ENCODE results near the gene SLC13A2. TPM values are rescaled to one million over a fixed set of nuclear protein-coding genes. Genes with fewer than 3 reads are reported as not detected.
"Not testable (repeated sequence)": the region's sequence is repeated elsewhere in the genome, so short reads cannot be mapped to it uniquely, and the experiment has no call there.

The SLC13A2 gene
- total RNA-seq, 2 donors from 2014 or later: 1.8 TPM; not detected in 1

DNA sequence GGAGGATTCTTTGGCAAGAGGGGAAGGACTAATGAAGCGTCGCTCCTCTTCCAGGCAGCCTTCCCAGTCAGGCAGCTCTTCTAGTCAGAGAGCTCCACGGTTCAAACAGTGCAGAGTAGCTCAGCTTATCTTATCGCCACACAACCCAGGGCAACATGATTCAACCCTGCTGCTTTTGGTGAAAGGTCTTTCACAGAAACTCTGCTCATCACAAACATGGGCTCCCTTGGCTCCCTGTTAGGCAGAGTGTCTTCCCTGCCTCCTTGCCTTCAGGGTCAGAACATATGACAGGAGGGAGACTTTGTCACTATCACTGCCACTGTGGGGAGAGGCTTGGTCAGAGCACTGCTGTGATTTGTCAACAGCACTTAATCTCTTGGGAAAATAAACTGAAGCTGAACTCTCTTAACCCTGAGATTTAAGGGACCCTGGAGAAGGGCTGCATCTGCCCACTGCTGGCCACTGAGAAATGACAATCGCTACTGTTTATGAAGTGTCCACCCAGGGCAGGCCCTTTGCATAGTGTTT is 6.9 kb upstream of the SLC13A2 start:
- ATAC-seq: no peak
- H3K36me3 ChIP-seq (replicated peaks in 1 of 2; ENCODE audit: insufficient read depth in 1 of 2, low read depth in 2 of 2): no peaks in the 10 kb centered on the region
- no peak for DNase-seq
- WGBS, 2 donors: 25 to 44% methylated on average over 2 to 5 of the region's 5 CpGs
- H3K4me3 ChIP-seq: no peak overlapping the region
- H3K27me3 ChIP-seq: no peaks in the 10 kb centered on the region
- no peak overlapping the region for H3K27ac ChIP-seq
- intact Hi-C loops (cut with DNase I): no loop called here
- peaks cover 8% of the 10 kb centered on the region for H3K4me1 ChIP-seq
- TF ChIP-seq, protein P1, sequence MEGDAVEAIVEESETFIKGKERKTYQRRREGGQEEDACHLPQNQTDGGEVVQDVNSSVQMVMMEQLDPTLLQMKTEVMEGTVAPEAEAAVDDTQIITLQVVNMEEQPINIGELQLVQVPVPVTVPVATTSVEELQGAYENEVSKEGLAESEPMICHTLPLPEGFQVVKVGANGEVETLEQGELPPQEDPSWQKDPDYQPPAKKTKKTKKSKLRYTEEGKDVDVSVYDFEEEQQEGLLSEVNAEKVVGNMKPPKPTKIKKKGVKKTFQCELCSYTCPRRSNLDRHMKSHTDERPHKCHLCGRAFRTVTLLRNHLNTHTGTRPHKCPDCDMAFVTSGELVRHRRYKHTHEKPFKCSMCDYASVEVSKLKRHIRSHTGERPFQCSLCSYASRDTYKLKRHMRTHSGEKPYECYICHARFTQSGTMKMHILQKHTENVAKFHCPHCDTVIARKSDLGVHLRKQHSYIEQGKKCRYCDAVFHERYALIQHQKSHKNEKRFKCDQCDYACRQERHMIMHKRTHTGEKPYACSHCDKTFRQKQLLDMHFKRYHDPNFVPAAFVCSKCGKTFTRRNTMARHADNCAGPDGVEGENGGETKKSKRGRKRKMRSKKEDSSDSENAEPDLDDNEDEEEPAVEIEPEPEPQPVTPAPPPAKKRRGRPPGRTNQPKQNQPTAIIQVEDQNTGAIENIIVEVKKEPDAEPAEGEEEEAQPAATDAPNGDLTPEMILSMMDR (IDR thresholded peaks at IDR 0.05): no peak
- no peak for TF ChIP-seq POLR2A (IDR thresholded peaks at IDR 0.05)
- H3K9me3 ChIP-seq: no peaks in the 10 kb centered on the region

DNA sequence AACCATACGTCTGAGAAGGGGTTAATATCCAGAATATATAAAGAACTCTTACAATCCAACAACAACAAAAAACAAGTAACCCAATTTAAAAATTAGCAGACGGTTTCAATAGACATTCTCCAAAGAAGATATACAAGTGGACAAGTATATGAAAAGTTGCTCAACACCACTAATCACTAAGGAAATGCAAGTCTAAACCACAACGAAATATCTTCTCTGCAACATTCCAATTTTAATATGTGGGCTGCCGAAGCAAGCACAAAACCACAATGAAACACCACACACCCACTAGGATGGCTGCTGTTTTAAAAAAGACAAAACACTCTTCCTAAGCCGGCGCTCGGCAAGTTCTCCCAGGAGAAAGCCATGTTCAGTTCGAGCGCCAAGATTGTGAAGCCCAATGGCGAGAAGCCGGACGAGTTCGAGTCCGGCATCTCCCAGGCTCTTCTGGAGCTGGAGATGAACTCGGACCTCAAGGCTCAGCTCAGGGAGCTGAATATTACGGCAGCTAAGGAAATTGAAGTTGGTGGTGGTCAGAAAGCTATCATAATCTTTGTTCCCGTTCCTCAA is 5.9 kb upstream of the SLC13A2 start:
- Histone ChIP-seq H3K4me3 (no peak overlapping the region), H3K27ac (no peak overlapping the region), H3K9me3 (no peaks in the 10 kb centered on the region), H3K27me3 (no peaks in the 10 kb centered on the region), H3K36me3 (replicated peaks in 1 of 2; ENCODE audit: insufficient read depth in 1 of 2, low read depth in 2 of 2) (no peaks in the 10 kb centered on the region), H3K4me1 (peaks cover 8% of the 10 kb centered on the region)
- no peak for TF ChIP-seq POLR2A (IDR thresholded peaks at IDR 0.05)
- TF ChIP-seq, protein P1 (IDR thresholded peaks at IDR 0.05): no peak
- DNase-seq (no peak), ATAC-seq (no peak)
- intact Hi-C loops (cut with DNase I): no loop called here
- 72 to 78% methylated on average over 17 of the region's 17 CpGs for WGBS, 2 donors

DNA sequence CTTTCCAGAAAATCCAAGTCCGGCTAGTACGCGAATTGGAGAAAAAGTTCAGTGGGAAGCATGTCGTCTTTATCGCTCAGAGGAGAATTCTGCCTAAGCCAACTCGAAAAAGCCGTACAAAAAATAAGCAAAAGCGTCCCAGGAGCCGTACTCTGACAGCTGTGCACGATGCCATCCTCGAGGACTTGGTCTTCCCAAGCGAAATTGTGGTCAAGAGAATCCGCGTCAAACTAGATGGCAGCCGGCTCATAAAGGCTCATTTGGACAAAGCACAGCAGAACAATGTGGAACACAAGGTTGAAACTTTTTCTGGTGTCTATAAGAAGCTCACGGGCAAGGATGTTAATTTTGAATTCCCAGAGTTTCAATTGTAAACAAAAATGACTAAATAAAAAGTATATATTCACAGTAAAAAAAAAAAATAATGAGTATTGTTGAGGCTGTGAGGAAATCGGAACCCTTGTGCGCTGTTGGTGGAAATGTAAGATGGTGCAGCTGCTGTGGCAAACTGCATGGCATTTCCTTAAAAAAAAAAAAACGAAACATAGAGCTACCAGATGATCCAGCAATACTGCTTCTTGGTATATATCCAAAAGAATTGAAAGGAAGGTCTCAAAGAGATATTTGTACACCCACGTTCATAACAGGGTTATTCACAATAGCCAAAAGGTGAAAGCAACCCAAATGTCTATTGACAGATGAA is 5.3 kb upstream of the SLC13A2 start:
- H3K27ac ChIP-seq; ATAC-seq; H3K9me3 ChIP-seq; DNase-seq; H3K36me3 ChIP-seq (replicated peaks in 1 of 2; ENCODE audit: insufficient read depth in 1 of 2, low read depth in 2 of 2); H3K4me1 ChIP-seq; intact Hi-C loops (cut with DNase I); H3K4me3 ChIP-seq; H3K27me3 ChIP-seq: not testable (repeated sequence)
- 77 to 83% methylated on average over 18 to 20 of the region's 20 CpGs for WGBS, 2 donors

DNA sequence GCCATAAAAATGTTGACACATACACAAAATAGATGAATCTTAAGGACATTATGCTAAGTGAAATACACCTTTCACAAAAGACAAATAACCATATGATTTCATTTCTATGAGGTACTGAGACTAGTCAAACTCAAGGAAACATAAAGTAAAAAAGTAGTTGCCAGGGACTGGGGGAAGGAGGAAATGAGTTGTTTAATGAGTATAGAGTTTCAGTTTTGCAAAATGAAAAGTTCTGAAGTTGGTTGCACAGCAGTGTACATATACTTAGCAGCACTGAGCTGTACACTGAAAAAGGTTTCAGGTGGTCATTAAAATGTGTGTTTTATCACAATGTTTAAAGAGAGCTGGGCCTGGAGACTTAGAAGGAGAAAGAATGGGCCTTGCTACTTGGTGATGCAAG is 4.7 kb upstream of the SLC13A2 start:
- no peaks in the 10 kb centered on the region for H3K9me3 ChIP-seq
- intact Hi-C loops (cut with DNase I): no loop called here
- DNase-seq (no peak), ATAC-seq (no peak)
- H3K4me3 ChIP-seq: no peak overlapping the region
- no peaks in the 10 kb centered on the region for H3K27me3 ChIP-seq
- H3K36me3 ChIP-seq (replicated peaks in 1 of 2; ENCODE audit: insufficient read depth in 1 of 2, low read depth in 2 of 2): no peaks in the 10 kb centered on the region
- H3K4me1 ChIP-seq: peaks cover 8% of the 10 kb centered on the region
- TF ChIP-seq, protein P1 (IDR thresholded peaks at IDR 0.05): no peak
- no peak for TF ChIP-seq POLR2A (IDR thresholded peaks at IDR 0.05)
- no peak overlapping the region for H3K27ac ChIP-seq

DNA sequence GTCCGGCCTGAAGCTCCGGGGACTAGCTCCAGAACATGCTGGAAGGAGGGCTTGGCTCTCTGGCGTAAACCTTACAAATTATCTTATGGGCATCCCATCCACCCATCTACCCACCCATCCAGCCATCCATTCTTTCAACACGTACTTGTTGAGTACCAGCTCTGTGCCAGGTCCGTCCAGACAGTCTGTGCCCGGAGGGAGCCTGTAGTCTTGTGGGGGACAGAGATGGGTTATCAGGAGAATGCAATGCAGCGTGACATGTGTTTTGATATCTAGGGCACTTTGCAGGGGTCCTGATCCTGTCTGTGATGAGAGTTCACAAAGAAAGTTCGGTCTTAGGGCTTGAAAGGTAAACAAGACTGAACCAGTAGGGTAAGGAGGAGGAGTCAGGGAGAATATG is 4.1 kb upstream of the SLC13A2 start:
- no peaks in the 10 kb centered on the region for H3K27me3 ChIP-seq
- no peak for ATAC-seq
- intact Hi-C loops (cut with DNase I): no loop called here
- WGBS, 2 donors: 91 to 94% methylated on average over 8 of the region's 8 CpGs
- no peaks in the 10 kb centered on the region for H3K9me3 ChIP-seq
- H3K4me3 ChIP-seq: no peak overlapping the region
- peaks cover 8% of the 10 kb centered on the region for H3K4me1 ChIP-seq
- TF ChIP-seq, protein P1 (IDR thresholded peaks at IDR 0.05): no peak
- no peak for TF ChIP-seq POLR2A (IDR thresholded peaks at IDR 0.05)
- H3K27ac ChIP-seq: no peak overlapping the region
- H3K36me3 ChIP-seq (replicated peaks in 1 of 2; ENCODE audit: insufficient read depth in 1 of 2, low read depth in 2 of 2): no peaks in the 10 kb centered on the region
- no peak for DNase-seq

All from body of pancreas (tissue), 4 donors.